OCI-LY7 (cell line): ENCODE data around the gene ARFIP2. TPM values are rescaled to one million over a fixed set of nuclear protein-coding genes. Genes with fewer than 3 reads are reported as not detected.

Experiments used
- BruUV-seq: library from RNA; stranded (reverse); fragments of 400-500 nt; replicated peaks from 2 replicates; lab custom pipeline; 2021; lab: Mats Ljungman, UMichigan
- CTCF ChIA-PET: fragments of 300-600 bp; sonication (Branson Sonifier 250); formaldehyde crosslinking; loops from one replicate; lab custom pipeline; 2022; ENCODE audit warnings: antibody characterized with exemption; ENCODE audit not compliant: unreplicated experiment; lab: Charles Lee
- POLR2A ChIA-PET: fragments of 300-600 bp; sonication (Branson Sonifier 250); formaldehyde crosslinking; loops from one replicate; lab custom pipeline; 2022; ENCODE audit warnings: antibody characterized with exemption; lab: Charles Lee
- DNase-seq: peaks from one replicate; pipeline ENCODE4 v3.0.0-alpha.2; 2015; ENCODE audit warnings: low spot score
- H2AFZ ChIP-seq: fragments of 200-600 bp; sonication (generic), shearing (Covaris generic); 2 replicates; pipeline ENCODE4 v1.6.1; 2014; ENCODE audit warnings: mild to moderate bottlenecking, antibody characterized with exemption, low read length, moderate library complexity
- H3K27ac ChIP-seq: fragments of 200-600 bp; sonication (generic); 2 replicates; pipeline ENCODE4 v1.5.1; 2014; ENCODE audit warnings: mixed run types, low read depth, mild to moderate bottlenecking, moderate library complexity, low read length, inconsistent platforms; ENCODE audit not compliant: poor library complexity, severe bottlenecking
- H3K36me3 ChIP-seq: fragments of 200-600 bp; sonication (generic); 2 replicates; pipeline ENCODE4 v1.6.1; 2014; ENCODE audit warnings: mild to moderate bottlenecking, antibody characterized with exemption, low read length, moderate library complexity, mixed read lengths; ENCODE audit not compliant: insufficient read depth
- H3K4me1 ChIP-seq: fragments of 200-600 bp; sonication (generic); 2 replicates; pipeline ENCODE4 v1.5.1; 2014; ENCODE audit warnings: mild to moderate bottlenecking, low read length; ENCODE audit not compliant: insufficient read depth, poor library complexity, severe bottlenecking
- H3K4me2 ChIP-seq: fragments of 200-600 bp; sonication (generic); 2 replicates; pipeline ENCODE4 v1.6.1; 2014; ENCODE audit warnings: mild to moderate bottlenecking, low read length
- H3K4me3 ChIP-seq: fragments of 200-600 bp; sonication (generic); 2 replicates; pipeline ENCODE4 v1.5.1; 2014; ENCODE audit warnings: mild to moderate bottlenecking, low read depth, low read length; ENCODE audit not compliant: poor library complexity, severe bottlenecking
- H3K79me2 ChIP-seq: fragments of 200-600 bp; sonication (generic); 2 replicates; pipeline ENCODE4 v1.6.1; 2016; ENCODE audit warnings: low read depth, mild to moderate bottlenecking, low read length, moderate library complexity, mixed read lengths; ENCODE audit not compliant: insufficient read depth
- H3K9me2 ChIP-seq: fragments of 200-600 bp; sonication (generic); 2 replicates; pipeline ENCODE4 v1.6.1; 2016; ENCODE audit warnings: mild to moderate bottlenecking, low read length, mixed read lengths; ENCODE audit not compliant: insufficient read depth
- H3K9me3 ChIP-seq: fragments of 200-600 bp; sonication (generic); 2 replicates; pipeline ENCODE4 v1.6.1; 2014; ENCODE audit warnings: mild to moderate bottlenecking, mixed run types, low read length, mixed read lengths
- H4K20me1 ChIP-seq: fragments of 200-600 bp; sonication (generic); 2 replicates; pipeline ENCODE4 v1.6.1; 2014; ENCODE audit warnings: mild to moderate bottlenecking, antibody characterized with exemption, low read length, moderate library complexity, mixed read lengths; ENCODE audit not compliant: insufficient read depth
- EZH2phosphoT487 ChIP-seq: fragments of 200-600 bp; sonication (generic); IDR thresholded peaks from 2 replicates; pipeline ENCODE4 v1.6.1; 2018; ENCODE audit warnings: low read depth, borderline replicate concordance, mild to moderate bottlenecking, mixed run types, antibody characterized with exemption, low read length, moderate library complexity, mixed read lengths
- intact Hi-C: fragments of 100-400 bp; cut with micrococcal nuclease; formaldehyde crosslinking; loops from one replicate; pipeline ENCODE4 v1.10.0; 2022; ENCODE audit not compliant: unreplicated experiment
- total RNA-seq, 2 experiments: library from RNA; depleted of rRNA in 1 of 2; stranded (reverse); fragments of >200 nt in 1 of 2; shearing (Covaris generic) in 1 of 2; gene quantifications; 2 replicates each; pipeline ENCODE4 v1.2.3, GENCODE V29; 2014 to 2022
- TF ChIP-seq, protein P1 (sequence below): fragments of 200-600 bp; sonication (generic); conservative IDR thresholded peaks from 2 replicates; pipeline ENCODE4 v1.5.1; 2014; ENCODE audit warnings: mild to moderate bottlenecking, antibody characterized with exemption, low read length, moderate library complexity, mixed read lengths

Gene ARFIP2
- total RNA-seq, 2 experiments from 2014 or later = 40.7 to 49.0 TPM

GRCh38 chr11:6469599-6469998 lies 11.5 kb downstream of the ARFIP2 start:
- H3K9me2 ChIP-seq = no peaks in the 10 kb centered on the region
- H3K4me2 ChIP-seq = peak overlapping the region; percentile 20
- H3K9me3 ChIP-seq = no peaks in the 10 kb centered on the region
- intact Hi-C loops = no loop called here
- no TSS peak for BruUV-seq
- H3K27ac ChIP-seq = no peak overlapping the region
- TF ChIP-seq EZH2phosphoT487 = no peak
- TF ChIP-seq, protein P1, sequence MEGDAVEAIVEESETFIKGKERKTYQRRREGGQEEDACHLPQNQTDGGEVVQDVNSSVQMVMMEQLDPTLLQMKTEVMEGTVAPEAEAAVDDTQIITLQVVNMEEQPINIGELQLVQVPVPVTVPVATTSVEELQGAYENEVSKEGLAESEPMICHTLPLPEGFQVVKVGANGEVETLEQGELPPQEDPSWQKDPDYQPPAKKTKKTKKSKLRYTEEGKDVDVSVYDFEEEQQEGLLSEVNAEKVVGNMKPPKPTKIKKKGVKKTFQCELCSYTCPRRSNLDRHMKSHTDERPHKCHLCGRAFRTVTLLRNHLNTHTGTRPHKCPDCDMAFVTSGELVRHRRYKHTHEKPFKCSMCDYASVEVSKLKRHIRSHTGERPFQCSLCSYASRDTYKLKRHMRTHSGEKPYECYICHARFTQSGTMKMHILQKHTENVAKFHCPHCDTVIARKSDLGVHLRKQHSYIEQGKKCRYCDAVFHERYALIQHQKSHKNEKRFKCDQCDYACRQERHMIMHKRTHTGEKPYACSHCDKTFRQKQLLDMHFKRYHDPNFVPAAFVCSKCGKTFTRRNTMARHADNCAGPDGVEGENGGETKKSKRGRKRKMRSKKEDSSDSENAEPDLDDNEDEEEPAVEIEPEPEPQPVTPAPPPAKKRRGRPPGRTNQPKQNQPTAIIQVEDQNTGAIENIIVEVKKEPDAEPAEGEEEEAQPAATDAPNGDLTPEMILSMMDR = no peak
- H3K4me3 ChIP-seq = no peak overlapping the region
- H3K4me1 ChIP-seq = peaks cover 31% of the 10 kb centered on the region
- no peaks in the 10 kb centered on the region for H4K20me1 ChIP-seq
- H3K79me2 ChIP-seq = no peaks in the 10 kb centered on the region
- no peak for DNase-seq
- POLR2A ChIA-PET = interaction anchor here (0.8 to 1.1 kb wide), 3 partner anchors 10 to 42 kb away, joined by 3 to 4 read pairs (median 3); no protein-coding TSS in a partner anchor
- peak overlapping the region; percentile 52; the same call in 1 of the 2 replicates for H2AFZ ChIP-seq
- no peaks in the 10 kb centered on the region for H3K36me3 ChIP-seq
- CTCF ChIA-PET = interaction anchor here (0.7 kb wide), 1 partner anchor 8 kb away, joined by 3 read pairs; no protein-coding TSS in a partner anchor

DNA sequence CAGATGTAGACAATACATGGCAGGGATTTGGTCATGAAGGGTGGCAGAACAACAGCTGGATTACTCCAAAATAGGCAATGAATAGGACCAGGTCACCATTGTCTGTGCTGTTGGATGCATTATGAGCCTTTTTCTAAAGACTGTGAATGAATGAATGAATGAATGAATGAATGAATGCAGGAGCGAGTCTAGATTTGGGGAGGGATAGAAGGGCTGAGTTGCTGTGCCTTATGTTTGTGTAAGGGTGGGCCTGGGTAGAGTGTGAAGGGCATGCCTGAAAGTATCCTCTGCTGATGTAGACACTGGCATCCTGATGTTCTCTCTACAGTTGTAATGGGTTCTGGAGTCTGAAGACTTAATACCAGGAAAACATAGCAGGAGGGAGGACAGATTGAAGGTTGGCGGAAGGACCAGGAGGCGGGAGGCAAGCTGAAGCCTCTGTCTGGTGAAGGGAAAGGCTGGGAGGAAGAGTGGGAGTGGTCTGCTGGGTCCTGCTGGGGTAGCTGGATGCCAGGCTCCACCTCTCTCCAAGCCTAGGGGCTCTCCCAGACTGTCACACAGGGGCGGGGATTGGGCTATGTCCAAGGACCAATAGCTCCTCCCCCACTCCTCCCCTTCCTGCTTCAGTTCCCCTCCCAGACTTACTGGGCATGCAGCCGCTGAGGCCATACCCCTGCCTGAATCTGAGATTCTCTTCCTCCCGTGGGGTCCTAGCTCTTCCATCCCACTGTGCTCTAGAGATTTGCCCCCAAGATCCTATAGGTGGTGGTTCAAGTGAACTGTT lies 12.2 kb downstream of the ARFIP2 start:
- H3K79me2 ChIP-seq = no peaks in the 10 kb centered on the region
- no peak overlapping the region for H3K4me3 ChIP-seq
- DNase-seq = peak; percentile 52
- ChIA-PET POLR2A (interaction anchor here (0.8 to 1.4 kb wide), 5 partner anchors 7 to 79 kb away, joined by 3 to 4 read pairs (median 3); partner anchors contain the start of gene SMPD1), CTCF (interaction anchor here (0.7 kb wide), 1 partner anchor 8 kb away, joined by 3 read pairs; no protein-coding TSS in a partner anchor)
- H3K4me2 ChIP-seq = peak overlapping the region; percentile 20
- peak overlapping the region; percentile 52; the same call in 1 of the 2 replicates for H2AFZ ChIP-seq
- no peaks in the 10 kb centered on the region for H3K9me2 ChIP-seq
- H3K9me3 ChIP-seq = no peaks in the 10 kb centered on the region
- TF ChIP-seq, protein P1 = no peak
- TF ChIP-seq EZH2phosphoT487 = no peak
- no TSS peak for BruUV-seq
- H4K20me1 ChIP-seq = no peaks in the 10 kb centered on the region
- intact Hi-C loops = no loop called here
- H3K27ac ChIP-seq = no peak overlapping the region
- peaks cover 24% of the 10 kb centered on the region for H3K4me1 ChIP-seq
- H3K36me3 ChIP-seq = no peaks in the 10 kb centered on the region

GRCh38 chr11:6459099-6459450 lies 22.1 kb downstream of the ARFIP2 start:
- H3K4me1 ChIP-seq = peaks cover 22% of the 10 kb centered on the region
- no peak overlapping the region for H3K4me2 ChIP-seq
- H3K27ac ChIP-seq = no peak overlapping the region
- BruUV-seq = no TSS peak
- CTCF ChIA-PET = interaction anchor here (0.7 kb wide), 1 partner anchor 96 kb away, joined by 4 read pairs; no protein-coding TSS in a partner anchor
- TF ChIP-seq, protein P1 = no peak
- TF ChIP-seq EZH2phosphoT487 = no peak
- H3K4me3 ChIP-seq = no peak overlapping the region
- POLR2A ChIA-PET = interaction anchor here (0.6 to 1.2 kb wide), 2 partner anchors 10 to 37 kb away, joined by 4 to 7 read pairs; no protein-coding TSS in a partner anchor
- H3K9me3 ChIP-seq = no peaks in the 10 kb centered on the region
- no peak overlapping the region for H2AFZ ChIP-seq
- H3K36me3 ChIP-seq = no peaks in the 10 kb centered on the region; the same call in 1 of the 2 replicates
- no peaks in the 10 kb centered on the region for H3K9me2 ChIP-seq
- H4K20me1 ChIP-seq = no peaks in the 10 kb centered on the region
- no peak for DNase-seq
- intact Hi-C loops = no loop called here
- no peaks in the 10 kb centered on the region for H3K79me2 ChIP-seq
